GM12878 (cell line): ENCODE measurements around the gene OPN1SW. TPM values are rescaled to one million over a fixed set of nuclear protein-coding genes. Genes with fewer than 3 reads are reported as not detected.

Source experiments
- ATAC-seq: fragments of 200-7000 bp; cut with Tn5 transposase; 3 replicates; pipeline ENCODE4 v1.9.1; 2020; ENCODE audit warnings: mild to moderate bottlenecking, moderate library complexity
- BruUV-seq: library from RNA; stranded (reverse); fragments of 400-500 nt; replicated peaks from 2 replicates; lab custom pipeline; 2021; lab: Mats Ljungman, UMichigan
- CTCF ChIA-PET: fragments of 300-600 bp; sonication (Branson Sonifier 250); formaldehyde crosslinking; extraction: SDS; loops from one replicate; lab custom pipeline; 2021; ENCODE audit warnings: inconsistent platforms; lab: Yijun Ruan, JAX
- POLR2A ChIA-PET: fragments of 350-600 bp; formaldehyde crosslinking; extraction: SDS; loops from one replicate; lab custom pipeline; 2021; ENCODE audit warnings: inconsistent platforms; lab: Charles Lee
- RAD21 ChIA-PET: fragments of 300-600 bp; sonication (Branson Sonifier 250); formaldehyde crosslinking; loops from one replicate; lab custom pipeline; 2023; ENCODE audit warnings: antibody characterized with exemption; ENCODE audit not compliant: unreplicated experiment; lab: Charles Lee
- SMC1A ChIA-PET: fragments of 300-600 bp; sonication (Branson Sonifier 250); formaldehyde crosslinking; loops from one replicate; lab custom pipeline; 2023; ENCODE audit not compliant: unreplicated experiment, uncharacterized antibody; lab: Charles Lee
- DNase-seq: peaks from one replicate; pipeline ENCODE4 v3.0.0-alpha.2; 2011; ENCODE audit warnings: low read depth, low spot score
- FAIRE-seq: peaks from 3 replicates; lab custom pipeline; 2011; peaks lifted over from hg19 to GRCh38; lab: Jason Lieb, UNC
- H2AFZ ChIP-seq: 2 replicates; pipeline ENCODE4 v1.6.0; 2011; ENCODE audit warnings: low read depth, low read length, control low read depth; ENCODE audit not compliant: control insufficient read depth
- H3K27ac ChIP-seq: 2 replicates; pipeline ENCODE4 v1.5.1; 2011; ENCODE audit warnings: control low read depth; ENCODE audit not compliant: control insufficient read depth, insufficient read depth
- H3K27me3 ChIP-seq, 2 experiments: replicated peaks in 1 of 2; 2 replicates each; pipeline versions ENCODE4 v1.6.0 to v1.6.1; 2011; ENCODE audit warnings: low read length in 1 of 2; ENCODE audit not compliant: control insufficient read depth in 2 of 2, insufficient read depth in 2 of 2
- H3K36me3 ChIP-seq, 2 experiments: 2 replicates each; pipeline ENCODE4 v1.5.1; 2011; ENCODE audit warnings: low read length in 1 of 2; ENCODE audit not compliant: control insufficient read depth in 2 of 2, insufficient read depth in 2 of 2
- H3K4me1 ChIP-seq: 2 replicates; pipeline ENCODE4 v1.6.1; 2011; ENCODE audit warnings: mild to moderate bottlenecking, low read length, moderate library complexity, mixed read lengths; ENCODE audit not compliant: control insufficient read depth, insufficient read depth
- H3K4me2 ChIP-seq: 2 replicates; pipeline ENCODE4 v1.6.0; 2011; ENCODE audit warnings: control low read depth; ENCODE audit not compliant: control insufficient read depth, insufficient read depth
- H3K4me3 ChIP-seq: fragments of 200-600 bp; sonication (generic); 2 replicates; pipeline ENCODE4 v1.5.1; 2016
- H3K79me2 ChIP-seq: 2 replicates; pipeline ENCODE4 v1.6.0; 2011; ENCODE audit warnings: low read length; ENCODE audit not compliant: control insufficient read depth, insufficient read depth
- H3K9ac ChIP-seq: 2 replicates; pipeline ENCODE4 v1.8.0; 2011; ENCODE audit warnings: low read length, control low read depth, mixed read lengths; ENCODE audit not compliant: control insufficient read depth, insufficient read depth
- H3K9me3 ChIP-seq: replicated peaks from 3 replicates; pipeline ENCODE4 v1.5.1; 2011; ENCODE audit warnings: mild to moderate bottlenecking, low read length; ENCODE audit not compliant: control insufficient read depth, insufficient read depth
- H4K20me1 ChIP-seq: 2 replicates; pipeline ENCODE4 v1.6.0; 2011; ENCODE audit not compliant: control insufficient read depth, insufficient read depth
- CBX3 ChIP-seq: fragments of 200-600 bp; sonication (generic); IDR thresholded peaks from 2 replicates; pipeline ENCODE4 v1.6.1; 2016; ENCODE audit warnings: low read depth, borderline replicate concordance
- CHD1 ChIP-seq: IDR thresholded peaks from 2 replicates; pipeline ENCODE4 v1.6.1; 2012; ENCODE audit warnings: low read depth, low read length, improper control_type of control experiment
- EGR1 ChIP-seq, 2 experiments: IDR thresholded peaks; 1 replicate in 1 of 2; 2 replicates in 1 of 2; pipeline ENCODE4 v1.6.1; 2011 to 2012; ENCODE audit warnings: low read depth in 2 of 2, low read length in 2 of 2, borderline replicate concordance in 1 of 2, mild to moderate bottlenecking in 1 of 2, moderate library complexity in 1 of 2
- ZBED1 ChIP-seq: IDR thresholded peaks from 2 replicates; pipeline ENCODE4 v1.6.1; 2016; ENCODE audit warnings: borderline replicate concordance
- WGBS: methylation state at CpG from one replicate; pipeline ENCODE4 v1.1.6; 2016; ENCODE audit warnings: low lambda C conversion rate; ENCODE audit not compliant: insufficient replicate concordance, insufficient coverage; ENCODE audit errors: missing lambda C conversion rate; 5-methylcytosine and 5-hydroxymethylcytosine counted together
- in situ Hi-C: fragments of 300-500 bp; cut with MboI; formaldehyde crosslinking; loops from 9 replicates; pipeline ENCODE4 v1.14.3; 2018; ENCODE audit warnings: mixed read lengths
- intact Hi-C: fragments of 100-400 bp; cut with micrococcal nuclease; formaldehyde crosslinking; loops from one replicate; pipeline ENCODE4 v1.14.2; 2022; ENCODE audit not compliant: unreplicated experiment
- polyA plus RNA-seq, 11 experiments: library from polyadenylated mRNA; depleted of rRNA in 4 of 11; unstranded in 6 of 11; stranded (reverse) in 5 of 11; fragments of >200 nt; fragmentation: Nextera tagmentation in 4 of 11; fragmentation: Illumina TruSeq in 1 of 11; extraction: Ambion mirVana in 4 of 11; extraction: Trizol in 1 of 11; gene quantifications; 1 replicate in 1 of 11; 2 replicates in 10 of 11; pipeline versions ENCODE4 v1.2.1 to v1.2.3, GENCODE V29; 2011 to 2016; ENCODE audit warnings: inconsistent platforms in 2 of 11, missing spikeins in 2 of 11, low read depth in 1 of 11
- total RNA-seq, 4 experiments: library from RNA; depleted of rRNA in 3 of 4; stranded (reverse); fragments of >200 nt in 3 of 4; fragmentation: Illumina TruSeq in 1 of 4; extraction: Trizol in 1 of 4; gene quantifications; 2 replicates each; pipeline versions ENCODE4 v1.2.1 to v1.2.3, GENCODE V29; 2013 to 2021
- TF ChIP-seq, protein P1 (sequence below): fragments of 150-350 bp; IDR thresholded peaks from 2 replicates; pipeline ENCODE4 v1.6.1; 2014; ENCODE audit warnings: mild to moderate bottlenecking, low read depth, low read length

Gene OPN1SW
- total and polyA plus RNA-seq, 10 of the 15 experiments (the other 5 are each of a cell fraction or from before 2014, with no cell fraction given) = 0.11 to 0.35 (median 0.19) TPM; not detected in 6

- H3K36me3 ChIP-seq = peaks cover 0 to 7% of the 10 kb centered on the region in 2 experiments; a peak in 2 of 4 replicates
- SMC1A ChIA-PET = interaction anchor here (0.7 to 1.1 kb wide), 3 partner anchors 9 to 15 kb away, joined by 3 read pairs; no protein-coding TSS in a partner anchor
- POLR2A ChIA-PET = no interaction called here
- H3K27ac ChIP-seq = no peak overlapping the region
- no peak overlapping the region for H2AFZ ChIP-seq
- H3K4me1 ChIP-seq = peaks cover 4% of the 10 kb centered on the region; the same call in 1 of the 2 replicates
- in situ Hi-C loops = no loop called here
- peaks cover 2% of the 10 kb centered on the region; the same call in 1 of the 2 replicates for H4K20me1 ChIP-seq
- no peak overlapping the region for H3K4me2 ChIP-seq
- FAIRE-seq (no peak), ATAC-seq (no peak; the same call in 2 of the 3 replicates), DNase-seq (no peak)
- RAD21 ChIA-PET = no interaction called here
- H3K27me3 ChIP-seq = no peaks in the 10 kb centered on the region
- no peak overlapping the region for H3K4me3 ChIP-seq
- no peak overlapping the region for H3K9ac ChIP-seq
- no peaks in the 10 kb centered on the region for H3K9me3 ChIP-seq
- WGBS = 42% methylated on average over 1 of the region's 1 CpG
- intact Hi-C loops = no loop called here
- no TSS peak for BruUV-seq
- TF ChIP-seq, protein P1, sequence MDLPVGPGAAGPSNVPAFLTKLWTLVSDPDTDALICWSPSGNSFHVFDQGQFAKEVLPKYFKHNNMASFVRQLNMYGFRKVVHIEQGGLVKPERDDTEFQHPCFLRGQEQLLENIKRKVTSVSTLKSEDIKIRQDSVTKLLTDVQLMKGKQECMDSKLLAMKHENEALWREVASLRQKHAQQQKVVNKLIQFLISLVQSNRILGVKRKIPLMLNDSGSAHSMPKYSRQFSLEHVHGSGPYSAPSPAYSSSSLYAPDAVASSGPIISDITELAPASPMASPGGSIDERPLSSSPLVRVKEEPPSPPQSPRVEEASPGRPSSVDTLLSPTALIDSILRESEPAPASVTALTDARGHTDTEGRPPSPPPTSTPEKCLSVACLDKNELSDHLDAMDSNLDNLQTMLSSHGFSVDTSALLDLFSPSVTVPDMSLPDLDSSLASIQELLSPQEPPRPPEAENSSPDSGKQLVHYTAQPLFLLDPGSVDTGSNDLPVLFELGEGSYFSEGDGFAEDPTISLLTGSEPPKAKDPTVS = no peak
- TF ChIP-seq ZBED1 (no peak), EGR1 (IDR thresholded peaks at IDR 0.05; ENCODE audit: borderline replicate concordance in 1 of 2, low read depth in 2 of 2, low read length in 2 of 2) (no peak), CHD1 (no peak), CBX3 (no peak)
- CTCF ChIA-PET = interaction anchor here (0.7 to 1.0 kb wide), 4 partner anchors 27 to 310 kb away, joined by 3 to 4 read pairs (median 4); no protein-coding TSS in a partner anchor
- H3K79me2 ChIP-seq = peaks cover 75% of the 10 kb centered on the region
Measured at GRCh38 chr7:128745706-128746105, 29.9 kb downstream of the OPN1SW start.
